ENCODE results near the gene EPPIN.

GRCh38 chr20:45564760-45565276 is 17.6 kb upstream of the EPPIN start:
- TF ChIP-seq CTCF (IDR thresholded peaks at IDR 0.05; ENCODE audit: control extremely low read depth in 1 of 3, insufficient read depth in 1 of 3, low read depth in 1 of 3, low read length in 3 of 3): no peak
- TF ChIP-seq BCL11A (IDR thresholded peaks at IDR 0.05; ENCODE audit: low read depth in 2 of 2, low read length in 2 of 2): no peak
- TF ChIP-seq MAX (IDR thresholded peaks at IDR 0.05): no peak
- TF ChIP-seq EZH2 (IDR thresholded peaks at IDR 0.05; ENCODE audit: low read depth, low read length, severe bottlenecking): no peak
- TF ChIP-seq BACH1 (IDR thresholded peaks at IDR 0.05; ENCODE audit: low read length): no peak
- no peak for TF ChIP-seq BRCA1 (IDR thresholded peaks at IDR 0.05; ENCODE audit: low read depth, low read length)
- TF ChIP-seq SRF (IDR thresholded peaks at IDR 0.05; ENCODE audit: low read depth, low read length): no peak
- no peak for TF ChIP-seq SP4 (IDR thresholded peaks at IDR 0.05; ENCODE audit: low read length)
- TF ChIP-seq RFX5 (IDR thresholded peaks at IDR 0.05; ENCODE audit: borderline replicate concordance, low read depth, low read length): no peak
- no peak for TF ChIP-seq USF2 (IDR thresholded peaks at IDR 0.05; ENCODE audit: low read length)
- no peak for TF ChIP-seq EP300 (IDR thresholded peaks at IDR 0.05; ENCODE audit: borderline replicate concordance in 1 of 2, low read depth in 2 of 2, low read length in 2 of 2)
- TF ChIP-seq POLR2A (IDR thresholded peaks at IDR 0.05; ENCODE audit: control extremely low read depth in 1 of 2, low read depth in 2 of 2, low read length in 2 of 2): no peak
- TF ChIP-seq KDM5A (IDR thresholded peaks at IDR 0.05; ENCODE audit: low read length): no peak
